A673 (cell line): ENCODE data around the gene TSR2.
A peak's percentile ranks its signal among the peaks of the same experiment; 100 is the strongest.

Experiments
- CTCF ChIP-seq: fragments of 300-800, 200-600 bp; sonication (generic); conservative IDR thresholded peaks from 2 replicates; pipeline ENCODE4 v1.5.1; 2017; ENCODE audit warnings: low read depth, mild to moderate bottlenecking, antibody characterized with exemption, low read length, moderate library complexity, mixed read lengths
- EZH2 ChIP-seq: fragments of 200-600 bp; sonication (generic); IDR thresholded peaks from 2 replicates; pipeline ENCODE4 v1.6.1; 2017; ENCODE audit warnings: borderline replicate concordance, low read depth, mild to moderate bottlenecking, mixed read lengths, antibody characterized with exemption, low read length; ENCODE audit not compliant: poor library complexity, severe bottlenecking

GRCh38 chrX:54452920-54453319 is 12.7 kb downstream of the TSR2 start:
- TF ChIP-seq CTCF (peak; percentile 37), EZH2 (no peak)
